ENCODE measurements around the gene ATP13A4.

ATP13A4 gene

GRCh38 chr3:193388361-193388760, 166.3 kb downstream of the ATP13A4 start:
- no peak for DNase-seq (ENCODE audit: low spot score)
- TF ChIP-seq CTCF (conservative IDR thresholded peaks at IDR 0.05; ENCODE audit: low read depth), result no peak
- ChIA-PET CTCF (interaction anchor here (0.6 kb wide), 1 partner anchor 16 kb away, joined by 3 read pairs; no protein-coding TSS in a partner anchor), POLR2A (ENCODE audit: low non-redundant PET) (no interaction called here)
- H3K27ac ChIP-seq, result no peak overlapping the region

GRCh38 chr3:193387596-193387995, 167.1 kb downstream of the ATP13A4 start:
- H3K27ac ChIP-seq, result no peak overlapping the region
- TF ChIP-seq CTCF (conservative IDR thresholded peaks at IDR 0.05; ENCODE audit: low read depth), result no peak
- CTCF ChIA-PET, result no interaction called here
- DNase-seq (ENCODE audit: low spot score), result no peak
- POLR2A ChIA-PET (ENCODE audit: low non-redundant PET), result no interaction called here

- no peak for DNase-seq (ENCODE audit: low spot score)
- no peak within 1 kb of the TSS for H3K27ac ChIP-seq
- CTCF ChIA-PET, result no interaction called here
- no peak for TF ChIP-seq CTCF (conservative IDR thresholded peaks at IDR 0.05; ENCODE audit: low read depth)
- POLR2A ChIA-PET (ENCODE audit: low non-redundant PET), result no interaction called here
Observed at GRCh38 chr3:193378706-193379105, 176.0 kb downstream of the ATP13A4 start, which contains the start of gene ATP13A5. TSS of gene ATP13A5 (minus strand) at chr3:193378753. CDS start at chr3:193378725, 28 bp downstream.

- POLR2A ChIA-PET (ENCODE audit: low non-redundant PET), result no interaction called here
- DNase-seq (ENCODE audit: low spot score), result no peak
- no peak for TF ChIP-seq CTCF (conservative IDR thresholded peaks at IDR 0.05; ENCODE audit: low read depth)
- CTCF ChIA-PET, result no interaction called here
- H3K27ac ChIP-seq, result no peak overlapping the region
Observed at GRCh38 chr3:193377591-193377990, 177.1 kb downstream of the ATP13A4 start.

GRCh38 chr3:193375614-193376013, 179.1 kb downstream of the ATP13A4 start:
- ChIA-PET CTCF (interaction anchor here (0.7 kb wide), 1 partner anchor 95 kb away, joined by 3 read pairs; no protein-coding TSS in a partner anchor), POLR2A (ENCODE audit: low non-redundant PET) (no interaction called here)
- no peak for TF ChIP-seq CTCF (conservative IDR thresholded peaks at IDR 0.05; ENCODE audit: low read depth)
- no peak overlapping the region for H3K27ac ChIP-seq
- DNase-seq (ENCODE audit: low spot score), result no peak

- ChIA-PET CTCF (interaction anchor here (0.7 to 0.9 kb wide), 2 partner anchors 11 to 16 kb away, joined by 3 read pairs; no protein-coding TSS in a partner anchor), POLR2A (ENCODE audit: low non-redundant PET) (no interaction called here)
- H3K27ac ChIP-seq, result no peak overlapping the region
- no peak for DNase-seq (ENCODE audit: low spot score)
- TF ChIP-seq CTCF (conservative IDR thresholded peaks at IDR 0.05; ENCODE audit: low read depth), result no peak
Observed at GRCh38 chr3:193372783-193373182, 181.9 kb downstream of the ATP13A4 start.

GRCh38 chr3:193367868-193368267, 186.8 kb downstream of the ATP13A4 start:
- CTCF ChIA-PET, result no interaction called here
- POLR2A ChIA-PET (ENCODE audit: low non-redundant PET), result no interaction called here
- no peak overlapping the region for H3K27ac ChIP-seq
- no peak for TF ChIP-seq CTCF (conservative IDR thresholded peaks at IDR 0.05; ENCODE audit: low read depth)
- no peak for DNase-seq (ENCODE audit: low spot score)
